Measurements from ENCODE around the gene VOPP1. TPM values are rescaled to one million over a fixed set of nuclear protein-coding genes. Genes with fewer than 3 reads are reported as not detected.

The VOPP1 gene
- total and polyA plus RNA-seq, 2 donors (not counting 3 experiments of a cell fraction or from before 2014, with no cell fraction given) = 85.6 to 154 TPM

GRCh38 chr7:55556031-55556430 is 16.3 kb downstream of the VOPP1 start:
- Histone ChIP-seq H3K27me3 (ENCODE audit: control insufficient read depth in 2 of 2, insufficient read depth in 2 of 2, low read length in 2 of 2) (no peaks in the 10 kb centered on the region), H2AFZ (ENCODE audit: low read depth, low read length) (no peak overlapping the region), H3K4me3 (replicated peaks in 1 of 3; ENCODE audit: insufficient read depth in 1 of 3, low read depth in 1 of 3, low read length in 3 of 3) (no peak overlapping the region), H3K4me2 (ENCODE audit: insufficient read depth, low read length) (no peak overlapping the region), H3K4me1 (ENCODE audit: control insufficient read depth, extremely low read depth, insufficient read depth, low read length) (peaks cover 42% of the 10 kb centered on the region), H3K36me3 (ENCODE audit: control insufficient read depth in 2 of 2, extremely low read depth in 1 of 2, insufficient read depth in 2 of 2, low read length in 2 of 2) (peaks cover 4 to 5% of the 10 kb centered on the region in 2 experiments), H4K20me1 (replicated peaks; ENCODE audit: control insufficient read depth, extremely low read depth, insufficient read depth, low read length) (peaks cover 12% of the 10 kb centered on the region), H3K9me1 (replicated peaks; ENCODE audit: control insufficient read depth, extremely low read depth, insufficient read depth, low read length) (no peaks in the 10 kb centered on the region), H3K27ac (ENCODE audit: insufficient read depth, low read depth, low read length) (no peak overlapping the region), H3K79me2 (ENCODE audit: control insufficient read depth, insufficient read depth, low read length) (peaks cover 94% of the 10 kb centered on the region), H3K9ac (replicated peaks; ENCODE audit: extremely low read depth, insufficient read depth, low read length) (no peak overlapping the region), H3K9me3 (replicated peaks; ENCODE audit: control insufficient read depth, insufficient read depth, low read length) (no peaks in the 10 kb centered on the region)
- TF ChIP-seq CTCF (IDR thresholded peaks at IDR 0.05; ENCODE audit: extremely low read depth in 1 of 2, insufficient read depth in 1 of 2, low read depth in 1 of 2, low read length in 2 of 2) (no peak), MAX (IDR thresholded peaks at IDR 0.05; ENCODE audit: insufficient read depth, insufficient read length) (no peak), EZH2 (IDR thresholded peaks at IDR 0.05; ENCODE audit: borderline replicate concordance, low read depth, low read length, severe bottlenecking) (no peak), JUN (IDR thresholded peaks at IDR 0.05; ENCODE audit: borderline replicate concordance, insufficient read depth, insufficient read length, low read depth) (no peak), GATA2 (IDR thresholded peaks at IDR 0.05; ENCODE audit: insufficient read depth, insufficient read length, low read depth, low read length) (no peak), POLR2A (IDR thresholded peaks at IDR 0.05; ENCODE audit: low read depth, low read length) (no peak), POLR2AphosphoS5 (IDR thresholded peaks at IDR 0.05; ENCODE audit: insufficient read depth, low read depth, low read length) (no peak), FOS (IDR thresholded peaks at IDR 0.05; ENCODE audit: borderline replicate concordance, insufficient read depth, low read length) (no peak), MYC (IDR thresholded peaks at IDR 0.05; ENCODE audit: low read depth, low read length) (no peak)
- ChIA-PET CTCF (interaction anchor here (2.0 kb wide), 2 partner anchors 9 to 12 kb away, joined by 8 to 13 read pairs; no protein-coding TSS in a partner anchor), POLR2A (no interaction called here)
- intact Hi-C loops (cut with micrococcal nuclease) (no loop called here), dilution Hi-C loops (cut with MboI; ENCODE audit: extremely low pct_ligation_motif_present, low sequenced_read_pairs) (no loop called here)
- BruUV-seq (replicated peaks) = no TSS peak
- FAIRE-seq (no peak), DNase-seq (ENCODE audit: low read depth, low spot score) (no peak)
